Lower lobe of right lung (tissue), 2 donors: ENCODE measurements around the gene ADAMTS6. TPM values are rescaled to one million over a fixed set of nuclear protein-coding genes. Genes with fewer than 3 reads are reported as not detected.
A peak's percentile ranks its signal among the peaks of the same experiment; 100 is the strongest.

Source experiments
- ATAC-seq, 2 donors: fragments of 200-7000 bp; cut with Tn5 transposase; one replicate each; pipeline ENCODE4 v1.9.1; 2020 to 2022; ENCODE audit warnings: mild to moderate bottlenecking in 2 of 2, moderate library complexity in 2 of 2
- DNase-seq: peaks from one replicate; pipeline ENCODE4 v3.0.0-alpha.2; 2020
- H3K27ac ChIP-seq: fragments of 200-600 bp; one replicate; pipeline ENCODE4 v1.8.0; 2022
- H3K27me3 ChIP-seq: fragments of 200-600 bp; one replicate; pipeline ENCODE4 v1.8.0; 2022; ENCODE audit warnings: low read depth
- H3K36me3 ChIP-seq: fragments of 200-600 bp; one replicate; pipeline ENCODE4 v1.8.0; 2022; ENCODE audit warnings: mild to moderate bottlenecking
- H3K4me1 ChIP-seq: fragments of 200-600 bp; one replicate; pipeline ENCODE4 v1.8.0; 2022
- H3K4me3 ChIP-seq: fragments of 200-600 bp; one replicate; pipeline ENCODE4 v1.8.0; 2022; ENCODE audit warnings: mild to moderate bottlenecking
- H3K9me3 ChIP-seq: fragments of 200-600 bp; one replicate; pipeline ENCODE4 v1.8.0; 2022
- intact Hi-C: fragments of 100-400 bp; cut with DNase I; formaldehyde crosslinking; loops from one replicate; pipeline ENCODE4 v1.11.0; 2022
- total RNA-seq: library from RNA; stranded (reverse); fragmentation: NEBNext Ultra II Directional; extraction: Animal tissue kit (Norgen Biotek cat#: 25700); gene quantifications from one replicate; pipeline ENCODE4 v1.2.1, GENCODE V29; 2021
- TF ChIP-seq, protein P1 (sequence below): fragments of 200-600 bp; IDR thresholded peaks from one replicate; pipeline ENCODE4 v1.8.0; 2022; ENCODE audit warnings: antibody characterized with exemption, mild to moderate bottlenecking
- donor health status: DM: no; HTN: yes; CAD: no; lungs with severe emphysema.

ADAMTS6 gene
- total RNA-seq, 1 donor from 2014 or later, result 3.0 TPM

- H3K36me3 ChIP-seq, result no peaks in the 10 kb centered on the region
- H3K4me3 ChIP-seq, result peak overlapping the region; percentile 67
- ATAC-seq, result peak; percentile 89 to 95
- H3K4me1 ChIP-seq, result peaks cover 12% of the 10 kb centered on the region
- TF ChIP-seq, protein P1, sequence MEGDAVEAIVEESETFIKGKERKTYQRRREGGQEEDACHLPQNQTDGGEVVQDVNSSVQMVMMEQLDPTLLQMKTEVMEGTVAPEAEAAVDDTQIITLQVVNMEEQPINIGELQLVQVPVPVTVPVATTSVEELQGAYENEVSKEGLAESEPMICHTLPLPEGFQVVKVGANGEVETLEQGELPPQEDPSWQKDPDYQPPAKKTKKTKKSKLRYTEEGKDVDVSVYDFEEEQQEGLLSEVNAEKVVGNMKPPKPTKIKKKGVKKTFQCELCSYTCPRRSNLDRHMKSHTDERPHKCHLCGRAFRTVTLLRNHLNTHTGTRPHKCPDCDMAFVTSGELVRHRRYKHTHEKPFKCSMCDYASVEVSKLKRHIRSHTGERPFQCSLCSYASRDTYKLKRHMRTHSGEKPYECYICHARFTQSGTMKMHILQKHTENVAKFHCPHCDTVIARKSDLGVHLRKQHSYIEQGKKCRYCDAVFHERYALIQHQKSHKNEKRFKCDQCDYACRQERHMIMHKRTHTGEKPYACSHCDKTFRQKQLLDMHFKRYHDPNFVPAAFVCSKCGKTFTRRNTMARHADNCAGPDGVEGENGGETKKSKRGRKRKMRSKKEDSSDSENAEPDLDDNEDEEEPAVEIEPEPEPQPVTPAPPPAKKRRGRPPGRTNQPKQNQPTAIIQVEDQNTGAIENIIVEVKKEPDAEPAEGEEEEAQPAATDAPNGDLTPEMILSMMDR, result peak; percentile 41
- intact Hi-C loops, result no loop called here
- H3K9me3 ChIP-seq, result no peaks in the 10 kb centered on the region
- H3K27me3 ChIP-seq, result no peaks in the 10 kb centered on the region
- peak overlapping the region; percentile 90 for H3K27ac ChIP-seq
- peak; percentile 82 for DNase-seq
Measured at GRCh38 chr5:65102976-65103711, 378.6 kb downstream of the ADAMTS6 start.

- Histone ChIP-seq H3K4me1 (peaks cover 12% of the 10 kb centered on the region), H3K4me3 (peak overlapping the region; percentile 67), H3K27ac (peak overlapping the region; percentile 90), H3K27me3 (no peaks in the 10 kb centered on the region), H3K36me3 (no peaks in the 10 kb centered on the region), H3K9me3 (no peaks in the 10 kb centered on the region)
- intact Hi-C loops, result no loop called here
- ATAC-seq, result peak; percentile 4 to 6
- no peak for DNase-seq
- TF ChIP-seq, protein P1, result no peak
Measured at GRCh38 chr5:65102371-65102975, 379.2 kb downstream of the ADAMTS6 start.

DNA sequence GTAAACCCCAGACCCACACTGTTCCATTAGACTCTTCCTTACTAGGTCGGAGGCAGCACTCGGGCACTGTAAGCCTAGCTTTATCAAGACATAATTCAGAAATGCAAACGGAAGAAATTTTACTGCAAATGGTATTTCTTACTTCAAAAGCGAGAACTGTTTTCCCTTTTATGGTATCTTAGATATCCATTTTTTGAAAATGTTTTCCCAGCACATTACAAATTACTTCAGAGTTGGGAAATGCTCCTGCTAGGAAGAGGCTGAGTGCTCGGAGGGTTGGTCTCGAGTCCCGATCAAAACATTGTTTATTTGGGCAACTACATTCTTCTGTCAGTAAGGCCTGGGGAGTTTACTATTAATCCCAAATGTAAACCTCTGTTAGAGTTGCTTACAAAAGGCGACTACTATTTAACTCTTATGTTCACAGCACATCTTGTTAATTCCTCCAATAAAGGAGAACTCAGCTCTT, 380.1 kb downstream of the ADAMTS6 start:
- H3K4me3 ChIP-seq, result no peak overlapping the region
- DNase-seq, result no peak
- intact Hi-C loops, result no loop called here
- ATAC-seq, result no peak
- no peak overlapping the region for H3K27ac ChIP-seq
- TF ChIP-seq, protein P1, result no peak
- H3K9me3 ChIP-seq, result no peaks in the 10 kb centered on the region
- peaks cover 12% of the 10 kb centered on the region for H3K4me1 ChIP-seq
- no peaks in the 10 kb centered on the region for H3K27me3 ChIP-seq
- H3K36me3 ChIP-seq, result no peaks in the 10 kb centered on the region

DNA sequence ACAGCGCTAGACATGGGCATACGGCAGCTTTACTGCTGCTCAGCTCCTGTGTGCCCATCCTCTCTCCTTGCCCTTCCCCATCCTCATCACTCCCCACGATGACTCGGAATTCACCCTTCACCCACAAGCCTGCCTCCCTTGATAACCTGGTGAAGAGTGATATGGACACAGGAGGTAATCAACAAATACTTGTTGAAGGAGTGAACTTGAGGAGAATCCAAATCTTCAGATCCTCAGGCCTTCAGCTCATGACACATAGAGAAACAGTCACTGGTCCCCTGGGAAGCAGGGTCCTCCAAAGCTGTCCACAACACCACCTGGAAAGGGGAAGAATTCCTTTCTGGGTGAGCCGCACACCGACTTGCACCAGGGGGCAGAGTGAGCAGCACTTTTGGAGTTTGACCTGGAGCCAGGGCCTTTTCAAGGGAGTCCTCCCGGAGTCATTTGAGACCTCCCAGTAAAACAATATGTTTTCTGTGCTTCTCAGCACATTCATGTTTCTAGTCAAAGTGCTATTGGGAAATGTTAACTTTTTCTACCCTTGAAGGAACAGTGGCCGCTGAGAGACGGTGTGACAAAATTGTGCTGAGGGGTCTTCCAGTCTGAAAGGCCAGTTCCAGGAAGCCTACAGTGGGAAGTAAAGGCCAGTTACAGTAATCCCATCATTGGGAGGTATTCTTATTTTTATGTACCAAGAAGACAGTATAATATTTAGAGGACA, 380.6 kb downstream of the ADAMTS6 start:
- peaks cover 12% of the 10 kb centered on the region for H3K4me1 ChIP-seq
- no peaks in the 10 kb centered on the region for H3K9me3 ChIP-seq
- H3K27ac ChIP-seq, result no peak overlapping the region
- DNase-seq (peak; percentile 49), ATAC-seq (peak; percentile 66 to 69)
- intact Hi-C loops, result no loop called here
- no peak overlapping the region for H3K4me3 ChIP-seq
- H3K27me3 ChIP-seq, result no peaks in the 10 kb centered on the region
- TF ChIP-seq, protein P1, result peak; percentile 65
- H3K36me3 ChIP-seq, result no peaks in the 10 kb centered on the region

Other genes with a start within 250 kb of the ADAMTS6 start
- gene CENPK, start 81.2 kb upstream of the ADAMTS6 start, total RNA-seq, result 2.9 TPM
- gene PPWD1, start 81.4 kb upstream of the ADAMTS6 start, total RNA-seq, result 39.2 TPM
- 15.8 TPM for gene TRIM23, start 142.4 kb upstream of the ADAMTS6 start, total RNA-seq
- gene SHLD3, start 143.1 kb upstream of the ADAMTS6 start, total RNA-seq, result 3.4 TPM
- gene TRAPPC13, start 143.1 kb upstream of the ADAMTS6 start, total RNA-seq, result 21.5 TPM
- gene SGTB, start 240.2 kb upstream of the ADAMTS6 start, total RNA-seq, result 9.2 TPM
- 13.8 TPM for gene NLN, start 240.3 kb upstream of the ADAMTS6 start, total RNA-seq